A549 (cell line): ENCODE data around the gene SEC22C. TPM values are rescaled to one million over a fixed set of nuclear protein-coding genes. Genes with fewer than 3 reads are reported as not detected.

ENCODE experiments used
- ATAC-seq, 2 experiments: fragments of 200-7000 bp in 1 of 2; fragments of >200 bp in 1 of 2; cut with Nextera tagmentation in 1 of 2; cut with Tn5 transposase in 1 of 2; 3 replicates each; pipeline versions ENCODE4 v1.8.0 to v1.9.1; 2018 to 2020; ENCODE audit warnings: mild to moderate bottlenecking in 1 of 2, moderate library complexity in 1 of 2
- CTCF ChIA-PET: fragments of 300-600 bp; sonication (Branson Sonifier 250); formaldehyde crosslinking; extraction: SDS; loops from one replicate; lab custom pipeline; 2021; ENCODE audit warnings: antibody characterized with exemption, inconsistent platforms; lab: Yijun Ruan, JAX
- POLR2A ChIA-PET: fragments of 350-600 bp; formaldehyde crosslinking; extraction: SDS; loops from one replicate; lab custom pipeline; 2021; ENCODE audit warnings: antibody characterized with exemption, inconsistent platforms; lab: Yijun Ruan, JAX
- DNase-seq, 2 experiments: peaks; one replicate each; pipeline versions ENCODE4 v3.0.0 to v3.0.0-alpha.2; 2011 to 2016; ENCODE audit warnings: low read depth in 1 of 2, low spot score in 1 of 2
- FAIRE-seq: peaks from 2 replicates; lab custom pipeline; 2011; peaks lifted over from hg19 to GRCh38; lab: Jason Lieb, UNC
- H3K27ac ChIP-seq, 2 experiments: fragments of >200 bp; sonication (Bioruptor Twin); formaldehyde crosslinking; 3 replicates each; pipeline ENCODE4 v1.5.1; 2016 to 2017
- H3K4me1 ChIP-seq: fragments of >200 bp; sonication (Bioruptor Twin); formaldehyde crosslinking; 3 replicates; pipeline ENCODE4 v1.6.1; 2016
- H3K4me2 ChIP-seq: fragments of >200 bp; sonication (Bioruptor Twin); formaldehyde crosslinking; 3 replicates; pipeline ENCODE4 v1.6.1; 2016
- H3K4me3 ChIP-seq: fragments of >200 bp; sonication (Bioruptor Twin); formaldehyde crosslinking; 3 replicates; pipeline ENCODE4 v1.5.1; 2016
- H3K9me3 ChIP-seq: fragments of >200 bp; sonication (Bioruptor Twin); formaldehyde crosslinking; 3 replicates; pipeline ENCODE4 v1.6.1; 2016
- ATOH8 ChIP-seq: fragments of 250-450 bp; sonication (Bioruptor Pico); IDR thresholded peaks from 2 replicates; pipeline ENCODE4 v1.5.0; 2020; ENCODE audit warnings: low read depth, mild to moderate bottlenecking, moderate library complexity
- BCL3 ChIP-seq: fragments of >200 bp; sonication (Bioruptor Twin); formaldehyde crosslinking; IDR thresholded peaks from 3 replicates; pipeline ENCODE4 v1.6.1; 2016
- BHLHE40 ChIP-seq: IDR thresholded peaks from 2 replicates; pipeline ENCODE4 v1.6.1; 2012; ENCODE audit warnings: low read depth, low read length, inconsistent platforms
- CBX2 ChIP-seq: fragments of 200-600 bp; sonication (generic); IDR thresholded peaks from 2 replicates; pipeline ENCODE4 v1.6.1; 2016; ENCODE audit warnings: low read depth, mild to moderate bottlenecking, borderline replicate concordance
- CEBPB ChIP-seq, 2 experiments: fragments of >200 bp in 1 of 2; sonication (Bioruptor Twin) in 1 of 2; formaldehyde crosslinking in 1 of 2; IDR thresholded peaks; 2 replicates each; pipeline ENCODE4 v1.6.1; 2012 to 2016
- CHD2 ChIP-seq: fragments of 150-350 bp; IDR thresholded peaks from 2 replicates; pipeline ENCODE4 v1.6.1; 2014; ENCODE audit warnings: low read length; ENCODE audit not compliant: partially characterized antibody
- EHF ChIP-seq: fragments of 250-450 bp; sonication (Bioruptor Pico); IDR thresholded peaks from 2 replicates; pipeline ENCODE4 v1.5.0; 2020; ENCODE audit warnings: mild to moderate bottlenecking
- EHMT2 ChIP-seq: fragments of 200-600 bp; sonication (generic); IDR thresholded peaks from 2 replicates; pipeline ENCODE4 v1.6.1; 2016; ENCODE audit warnings: antibody characterized with exemption, low read depth, mild to moderate bottlenecking, moderate library complexity
- EP300 ChIP-seq, 2 experiments: fragments of >200 bp; sonication (Bioruptor Twin); formaldehyde crosslinking; IDR thresholded peaks; 2 replicates in 1 of 2; 3 replicates in 1 of 2; pipeline ENCODE4 v1.6.1; 2016 to 2017
- FOSB ChIP-seq: fragments of 250-450 bp; sonication (Bioruptor Pico); IDR thresholded peaks from 2 replicates; pipeline ENCODE4 v1.5.0; 2020; ENCODE audit warnings: mild to moderate bottlenecking, moderate library complexity
- FOSL2 ChIP-seq, 2 experiments: fragments of 450-650 bp in 1 of 2; fragments of >200 bp in 1 of 2; sonication (Bioruptor Twin) in 1 of 2; formaldehyde crosslinking; IDR thresholded peaks; 2 replicates each; pipeline versions ENCODE4 v1.5.0 to v1.6.1; 2016 to 2020; ENCODE audit warnings: mild to moderate bottlenecking in 1 of 2, moderate library complexity in 1 of 2
- GATA3 ChIP-seq: IDR thresholded peaks from 2 replicates; pipeline ENCODE4 v1.6.1; 2012; ENCODE audit warnings: borderline replicate concordance
- HDAC2 ChIP-seq: fragments of 200-600 bp; sonication (generic); IDR thresholded peaks from 2 replicates; pipeline ENCODE4 v1.6.1; 2016
- HMGXB4 ChIP-seq: fragments of 250-450 bp; sonication (Bioruptor Pico); IDR thresholded peaks from 2 replicates; pipeline ENCODE4 v1.5.0; 2021; ENCODE audit warnings: mild to moderate bottlenecking, moderate library complexity, borderline replicate concordance
- HOXB5 ChIP-seq: fragments of 250-450 bp; sonication (Bioruptor Pico); IDR thresholded peaks from 2 replicates; pipeline ENCODE4 v1.5.0; 2020; ENCODE audit warnings: mild to moderate bottlenecking, moderate library complexity
- MAFK ChIP-seq: fragments of 450-650 bp; IDR thresholded peaks from 2 replicates; pipeline ENCODE4 v1.6.1; 2014; ENCODE audit not compliant: partially characterized antibody
- MAZ ChIP-seq: fragments of 150-350 bp; IDR thresholded peaks from 2 replicates; pipeline ENCODE4 v1.6.1; 2014; ENCODE audit warnings: antibody characterized with exemption, low read depth, low read length, borderline replicate concordance
- NPAS2 ChIP-seq: fragments of 250-450 bp; sonication (Bioruptor Pico); IDR thresholded peaks from 2 replicates; pipeline ENCODE4 v1.8.0; 2022; ENCODE audit warnings: mild to moderate bottlenecking, moderate library complexity, borderline replicate concordance
- NR3C1 ChIP-seq: fragments of >200 bp; sonication (Bioruptor Twin); formaldehyde crosslinking; IDR thresholded peaks from 3 replicates; pipeline ENCODE4 v1.6.1; 2017
- PBX3 ChIP-seq: IDR thresholded peaks from 2 replicates; pipeline ENCODE4 v1.6.1; 2012
- POLR2AphosphoS2 ChIP-seq: conservative IDR thresholded peaks from 2 replicates; pipeline ENCODE4 v1.6.1; 2012; ENCODE audit warnings: low read length, improper control_type of control experiment, inconsistent platforms
- RAD21 ChIP-seq, 2 experiments: fragments of >200 bp in 1 of 2; sonication (Bioruptor Twin) in 1 of 2; formaldehyde crosslinking in 1 of 2; IDR thresholded peaks in 1 of 2; conservative IDR thresholded peaks in 1 of 2; 2 replicates in 1 of 2; 3 replicates in 1 of 2; pipeline ENCODE4 v1.6.1; 2012 to 2018; ENCODE audit warnings: inconsistent platforms in 1 of 2
- RNF2 ChIP-seq: fragments of 200-600 bp; sonication (generic); IDR thresholded peaks from 2 replicates; pipeline ENCODE4 v1.6.1; 2016; ENCODE audit warnings: low read depth, mild to moderate bottlenecking, antibody characterized with exemption, moderate library complexity, borderline replicate concordance
- SMC3 ChIP-seq: fragments of >200 bp; sonication (Bioruptor Twin); formaldehyde crosslinking; IDR thresholded peaks from 3 replicates; pipeline ENCODE4 v1.6.1; 2018; ENCODE audit warnings: inconsistent platforms
- ZFP36 ChIP-seq: fragments of 450-650 bp; IDR thresholded peaks from 2 replicates; pipeline ENCODE4 v1.6.1; 2014; ENCODE audit warnings: borderline replicate concordance; ENCODE audit not compliant: partially characterized antibody
- ZNF302 ChIP-seq: fragments of 250-450 bp; sonication (Bioruptor Pico); IDR thresholded peaks from 2 replicates; pipeline ENCODE4 v1.9.0; 2021; ENCODE audit warnings: inconsistent platforms, mild to moderate bottlenecking, moderate library complexity
- ZSCAN20 ChIP-seq: fragments of 250-450 bp; sonication (Bioruptor Pico); IDR thresholded peaks from 2 replicates; pipeline ENCODE4 v1.8.0; 2022; ENCODE audit warnings: mild to moderate bottlenecking, moderate library complexity
- whole genome bisulfite sequencing: methylation state at CpG from one replicate; pipeline ENCODE4 v1.1.6; 2017; ENCODE audit errors: missing lambda C conversion rate; 5-methylcytosine and 5-hydroxymethylcytosine counted together
- polyA plus RNA-seq, 4 experiments: library from polyadenylated mRNA; depleted of rRNA in 3 of 4; stranded (reverse); fragments of >200 nt; fragmentation: RNase III in 1 of 4; extraction: RNeasy Plus Mini Kit Qiagen cat#74134 plus additional on column Dnase treatment in 1 of 4; gene quantifications; 2 replicates in 3 of 4; 3 replicates in 1 of 4; pipeline ENCODE4 v1.2.3, GENCODE V29; 2011 to 2017

The SEC22C gene
- polyA plus RNA-seq, 2 of the 4 experiments (the other 2 are of a cell fraction) = 31.0 to 36.2 TPM

- DNase-seq (no peak), ATAC-seq (no peak; a peak in 1 of 6 replicates), FAIRE-seq (no peak)
- 100% methylated on average over 1 of the region's 13 CpGs for WGBS
- Histone ChIP-seq H3K4me2 (no peak overlapping the region), H3K27ac (no peak overlapping the region), H3K9me3 (no peaks in the 10 kb centered on the region), H3K4me3 (no peak overlapping the region), H3K4me1 (no peaks in the 10 kb centered on the region)
- TF ChIP-seq HDAC2 = no peak
- no peak for TF ChIP-seq CBX2
- TF ChIP-seq EHF (CRISPR knock-in tag) = no peak
- no peak for TF ChIP-seq RNF2
- TF ChIP-seq CHD2 = no peak
- TF ChIP-seq EP300 (IDR thresholded peaks at IDR 0.05) = no peak
- no peak for TF ChIP-seq NR3C1
- TF ChIP-seq FOSB = no peak
- TF ChIP-seq PBX3 = no peak
- POLR2A ChIA-PET = no interaction called here
- CTCF ChIA-PET = interaction anchor here (0.5 to 0.6 kb wide), 2 partner anchors 77 to 292 kb away, joined by 3 to 4 read pairs; no protein-coding TSS in a partner anchor
Measured at GRCh38 chr3:42525736-42526345, 55.9 kb downstream of the SEC22C start.

GRCh38 chr3:42525212-42525611, 56.6 kb downstream of the SEC22C start:
- TF ChIP-seq NR3C1 (no peak), CBX2 (no peak), EHMT2 (no peak), HMGXB4 (CRISPR knock-in tag) (no peak), ZNF302 (no peak), GATA3 (no peak), ZSCAN20 (CRISPR knock-in tag) (no peak), FOSL2 (IDR thresholded peaks at IDR 0.05) (no peak), FOSL2 (CRISPR knock-in tag; IDR thresholded peaks at IDR 0.05) (no peak), POLR2AphosphoS2 (no peak), SMC3 (no peak)
- POLR2A ChIA-PET = no interaction called here
- Histone ChIP-seq H3K27ac (no peak overlapping the region), H3K9me3 (no peaks in the 10 kb centered on the region), H3K4me2 (no peak overlapping the region), H3K4me1 (no peaks in the 10 kb centered on the region), H3K4me3 (no peak overlapping the region)
- FAIRE-seq (no peak), ATAC-seq (no peak), DNase-seq (no peak)
- 79% methylated on average over 3 of the region's 4 CpGs for WGBS
- CTCF ChIA-PET = interaction anchor here (0.5 to 1.0 kb wide), 2 partner anchors 292 to 296 kb away, joined by 3 read pairs; no protein-coding TSS in a partner anchor

GRCh38 chr3:42524751-42525150, 57.0 kb downstream of the SEC22C start:
- no peak overlapping the region for H3K27ac ChIP-seq
- no peak overlapping the region for H3K4me3 ChIP-seq
- WGBS = 92% methylated on average over 3 of the region's 3 CpGs
- POLR2A ChIA-PET = no interaction called here
- no peaks in the 10 kb centered on the region for H3K4me1 ChIP-seq
- CTCF ChIA-PET = interaction anchor here (0.8 to 1.0 kb wide), 2 partner anchors 22 to 295 kb away, joined by 3 read pairs; partner anchors contain the start of gene VIPR1
- H3K4me2 ChIP-seq = no peak overlapping the region
- H3K9me3 ChIP-seq = no peaks in the 10 kb centered on the region
- TF ChIP-seq HOXB5 (CRISPR knock-in tag) (no peak), NPAS2 (CRISPR knock-in tag) (no peak), CEBPB (IDR thresholded peaks at IDR 0.05) (no peak), ATOH8 (CRISPR knock-in tag) (no peak), MAZ (no peak), RNF2 (no peak), HMGXB4 (CRISPR knock-in tag) (no peak), BCL3 (no peak), RAD21 (conservative IDR thresholded peaks at IDR 0.05 in 1 of 2, IDR thresholded peaks at IDR 0.05 in 1 of 2) (no peak), ZFP36 (no peak), BHLHE40 (no peak), MAFK (no peak), HDAC2 (no peak), GATA3 (no peak)
- TF ChIP-seq, all 56 proteins: peak for 0
- no peak for ATAC-seq
- no peak for FAIRE-seq
- no peak for DNase-seq
